Liver (tissue), 9 donors: ENCODE measurements around the gene FIGNL1. TPM values are rescaled to one million over a fixed set of nuclear protein-coding genes. Genes with fewer than 3 reads are reported as not detected.

Experiments used
- DNase-seq: peaks from one replicate; pipeline ENCODE4 v3.0.0-alpha.2; 2017; ENCODE audit warnings: low spot score
- H3K27ac ChIP-seq, 2 donors: one replicate each; pipeline ENCODE4 v1.7.0; 2013; ENCODE audit warnings: inconsistent platforms in 2 of 2, low read length in 2 of 2, control low read depth in 1 of 2, low read depth in 1 of 2, mild to moderate bottlenecking in 1 of 2
- H3K27me3 ChIP-seq, 4 donors: one replicate each; pipeline versions ENCODE4 v1.6.1 to v1.7.0; 2013; ENCODE audit warnings: low read length in 3 of 4, inconsistent platforms in 1 of 4, mild to moderate bottlenecking in 1 of 4, moderate library complexity in 1 of 4; ENCODE audit not compliant: control insufficient read depth in 4 of 4, insufficient read depth in 4 of 4
- H3K36me3 ChIP-seq, 4 donors: one replicate each; pipeline versions ENCODE4 v1.6.1 to v1.7.0; 2013; ENCODE audit warnings: low read length in 3 of 4, mild to moderate bottlenecking in 3 of 4, low read depth in 1 of 4, moderate library complexity in 1 of 4; ENCODE audit not compliant: control insufficient read depth in 4 of 4, insufficient read depth in 3 of 4
- H3K4me1 ChIP-seq, 4 donors: one replicate each; pipeline versions ENCODE4 v1.6.1 to v1.7.0; 2013; ENCODE audit warnings: low read length in 3 of 4, mild to moderate bottlenecking in 3 of 4, moderate library complexity in 1 of 4; ENCODE audit not compliant: control insufficient read depth in 4 of 4, insufficient read depth in 4 of 4
- H3K4me3 ChIP-seq, 3 donors: one replicate each; pipeline versions ENCODE4 v1.6.1 to v1.7.0; 2013; ENCODE audit warnings: low read length in 3 of 3, control low read depth in 1 of 3, low read depth in 1 of 3, mild to moderate bottlenecking in 1 of 3
- H3K9ac ChIP-seq, 2 donors: one replicate each; pipeline ENCODE4 v1.7.0; 2013; ENCODE audit warnings: low read length in 2 of 2, mild to moderate bottlenecking in 2 of 2, moderate library complexity in 2 of 2, control low read depth in 1 of 2, low read depth in 1 of 2
- H3K9me3 ChIP-seq, 4 donors: one replicate each; pipeline versions ENCODE4 v1.6.1 to v1.7.0; 2013; ENCODE audit warnings: low read length in 3 of 4; ENCODE audit not compliant: control insufficient read depth in 4 of 4
- ATF3 ChIP-seq: IDR thresholded peaks from 2 replicates; pipeline ENCODE4 v1.6.1; 2016; ENCODE audit warnings: antibody characterized with exemption
- CTCF ChIP-seq: fragments of 150-350 bp; IDR thresholded peaks from 2 replicates; pipeline ENCODE4 v1.5.1; 2017; ENCODE audit warnings: improper control_type of control experiment, low read depth, low read length; ENCODE audit not compliant: missing input control
- EGR1 ChIP-seq, 2 donors: IDR thresholded peaks; 2 replicates each; pipeline ENCODE4 v1.6.1; 2016 to 2018; ENCODE audit warnings: antibody characterized with exemption in 2 of 2, low read depth in 2 of 2
- FOXA1 ChIP-seq: IDR thresholded peaks from 2 replicates; pipeline ENCODE4 v1.6.1; 2016; ENCODE audit warnings: antibody characterized with exemption
- GABPA ChIP-seq, 2 donors: IDR thresholded peaks in 1 of 2; conservative IDR thresholded peaks in 1 of 2; 2 replicates each; pipeline ENCODE4 v1.6.1; 2016; ENCODE audit warnings: antibody characterized with exemption in 2 of 2, mild to moderate bottlenecking in 1 of 2, moderate library complexity in 1 of 2
- HNF4A ChIP-seq, 2 donors: conservative IDR thresholded peaks; 2 replicates each; pipeline ENCODE4 v1.6.1; 2016; ENCODE audit warnings: antibody characterized with exemption in 2 of 2, mild to moderate bottlenecking in 2 of 2
- HNF4G ChIP-seq: IDR thresholded peaks from 2 replicates; pipeline ENCODE4 v1.6.1; 2016; ENCODE audit warnings: antibody characterized with exemption
- JUND ChIP-seq, 2 donors: IDR thresholded peaks; 2 replicates each; pipeline ENCODE4 v1.6.1; 2016; ENCODE audit warnings: antibody characterized with exemption in 2 of 2
- MAX ChIP-seq: IDR thresholded peaks from 2 replicates; pipeline ENCODE4 v1.6.1; 2016; ENCODE audit warnings: antibody characterized with exemption
- RAD21 ChIP-seq, 2 donors: IDR thresholded peaks; 2 replicates each; pipeline ENCODE4 v1.6.1; 2016; ENCODE audit warnings: antibody characterized with exemption in 2 of 2, mild to moderate bottlenecking in 2 of 2
- RXRA ChIP-seq, 2 donors: IDR thresholded peaks; 2 replicates each; pipeline ENCODE4 v1.6.1; 2017 to 2018; ENCODE audit warnings: antibody characterized with exemption in 2 of 2, mild to moderate bottlenecking in 1 of 2
- SP1 ChIP-seq: IDR thresholded peaks from 2 replicates; pipeline ENCODE4 v1.6.1; 2018; ENCODE audit warnings: antibody characterized with exemption, mild to moderate bottlenecking
- WGBS: extraction: QIAGEN DNeasy Blood & Tissue Kit; methylation state at CpG from one replicate; pipeline ENCODE4 v1.1.7; 2013; 5-methylcytosine and 5-hydroxymethylcytosine counted together
- polyA plus RNA-seq, 2 donors: library from polyadenylated mRNA; stranded (reverse) in 1 of 2; unstranded in 1 of 2; fragments of 200-250 nt in 1 of 2; fragments of >200 nt in 1 of 2; fragmentation: Nextera tagmentation in 1 of 2; extraction: Ambion mirVana in 1 of 2; gene quantifications; one replicate each; pipeline versions ENCODE4 v1.2.1 to v1.2.3, GENCODE V29; 2013 to 2015
- total RNA-seq, 2 donors: library from RNA; depleted of rRNA; stranded (reverse); fragments of >200 nt; gene quantifications; one replicate each; pipeline ENCODE4 v1.2.3, GENCODE V29; 2014
- TF ChIP-seq, protein P1 (sequence below): IDR thresholded peaks from 2 replicates; pipeline ENCODE4 v1.6.1; 2016; ENCODE audit warnings: antibody characterized with exemption, mild to moderate bottlenecking
- donor health status: healthy.
- donor health status: healthy.
- donor health status: healthy.
- donor health status: healthy.
- donor health status: healthy.

Gene FIGNL1
- total and polyA plus RNA-seq, 4 donors, result 1.2 to 13.2 (median 3.3) TPM

GRCh38 chr7:50491209-50491608, 41.1 kb upstream of the FIGNL1 start:
- Histone ChIP-seq H3K36me3 (no peaks in the 10 kb centered on the region), H3K9ac (no peak overlapping the region), H3K4me1 (peaks cover 0 to 2% (median 0%) of the 10 kb centered on the region in 4 donors), H3K27me3 (no peaks in the 10 kb centered on the region), H3K4me3 (no peak overlapping the region), H3K9me3 (no peaks in the 10 kb centered on the region), H3K27ac (no peak overlapping the region)
- DNase-seq, result no peak
- 82% methylated on average over 5 of the region's 5 CpGs for WGBS
- TF ChIP-seq RAD21 (IDR thresholded peaks at IDR 0.05) (no peak), ATF3 (no peak), FOXA1 (no peak), EGR1 (IDR thresholded peaks at IDR 0.05; ENCODE audit: low read depth in 2 of 2) (no peak), GABPA (IDR thresholded peaks at IDR 0.05 in 1 of 2, conservative IDR thresholded peaks at IDR 0.05 in 1 of 2) (no peak), HNF4A (conservative IDR thresholded peaks at IDR 0.05) (no peak), JUND (IDR thresholded peaks at IDR 0.05) (no peak), HNF4G (no peak), CTCF (no peak), SP1 (no peak)
- TF ChIP-seq, protein P1, sequence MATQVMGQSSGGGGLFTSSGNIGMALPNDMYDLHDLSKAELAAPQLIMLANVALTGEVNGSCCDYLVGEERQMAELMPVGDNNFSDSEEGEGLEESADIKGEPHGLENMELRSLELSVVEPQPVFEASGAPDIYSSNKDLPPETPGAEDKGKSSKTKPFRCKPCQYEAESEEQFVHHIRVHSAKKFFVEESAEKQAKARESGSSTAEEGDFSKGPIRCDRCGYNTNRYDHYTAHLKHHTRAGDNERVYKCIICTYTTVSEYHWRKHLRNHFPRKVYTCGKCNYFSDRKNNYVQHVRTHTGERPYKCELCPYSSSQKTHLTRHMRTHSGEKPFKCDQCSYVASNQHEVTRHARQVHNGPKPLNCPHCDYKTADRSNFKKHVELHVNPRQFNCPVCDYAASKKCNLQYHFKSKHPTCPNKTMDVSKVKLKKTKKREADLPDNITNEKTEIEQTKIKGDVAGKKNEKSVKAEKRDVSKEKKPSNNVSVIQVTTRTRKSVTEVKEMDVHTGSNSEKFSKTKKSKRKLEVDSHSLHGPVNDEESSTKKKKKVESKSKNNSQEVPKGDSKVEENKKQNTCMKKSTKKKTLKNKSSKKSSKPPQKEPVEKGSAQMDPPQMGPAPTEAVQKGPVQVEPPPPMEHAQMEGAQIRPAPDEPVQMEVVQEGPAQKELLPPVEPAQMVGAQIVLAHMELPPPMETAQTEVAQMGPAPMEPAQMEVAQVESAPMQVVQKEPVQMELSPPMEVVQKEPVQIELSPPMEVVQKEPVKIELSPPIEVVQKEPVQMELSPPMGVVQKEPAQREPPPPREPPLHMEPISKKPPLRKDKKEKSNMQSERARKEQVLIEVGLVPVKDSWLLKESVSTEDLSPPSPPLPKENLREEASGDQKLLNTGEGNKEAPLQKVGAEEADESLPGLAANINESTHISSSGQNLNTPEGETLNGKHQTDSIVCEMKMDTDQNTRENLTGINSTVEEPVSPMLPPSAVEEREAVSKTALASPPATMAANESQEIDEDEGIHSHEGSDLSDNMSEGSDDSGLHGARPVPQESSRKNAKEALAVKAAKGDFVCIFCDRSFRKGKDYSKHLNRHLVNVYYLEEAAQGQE, result no peak

DNA sequence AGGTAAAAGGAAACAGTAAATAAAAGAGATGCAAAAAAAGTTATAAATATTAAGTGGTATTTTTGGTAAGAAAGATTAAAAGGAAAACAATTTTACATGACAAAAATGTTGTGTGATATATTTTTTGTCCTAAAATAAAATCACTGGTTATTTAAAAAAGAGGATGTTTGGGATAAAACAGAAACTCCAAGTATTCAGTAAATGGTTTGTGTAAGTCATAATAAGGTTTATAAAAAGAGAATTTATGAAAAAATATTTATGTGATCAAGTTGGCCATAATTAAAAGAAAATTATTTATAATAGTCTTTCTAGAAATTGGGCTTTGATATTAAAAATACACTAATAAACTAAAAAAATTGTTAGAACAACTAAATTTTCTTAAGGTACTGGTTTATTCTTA, 38.2 kb upstream of the FIGNL1 start:
- H3K9me3 ChIP-seq, result no peaks in the 10 kb centered on the region
- no peak overlapping the region for H3K27ac ChIP-seq
- TF ChIP-seq, protein P1, result no peak
- TF ChIP-seq MAX (no peak), HNF4A (conservative IDR thresholded peaks at IDR 0.05) (no peak), EGR1 (IDR thresholded peaks at IDR 0.05; ENCODE audit: low read depth in 2 of 2) (no peak), GABPA (IDR thresholded peaks at IDR 0.05 in 1 of 2, conservative IDR thresholded peaks at IDR 0.05 in 1 of 2) (no peak), RXRA (IDR thresholded peaks at IDR 0.05) (no peak), HNF4G (no peak), ATF3 (no peak)
- peaks cover 0 to 2% (median 0%) of the 10 kb centered on the region in 4 donors for H3K4me1 ChIP-seq
- H3K27me3 ChIP-seq, result no peaks in the 10 kb centered on the region
- H3K4me3 ChIP-seq, result no peak overlapping the region
- H3K9ac ChIP-seq, result no peak overlapping the region
- no peaks in the 10 kb centered on the region for H3K36me3 ChIP-seq
- no peak for DNase-seq
